ENCODE results near the gene SYNGR4.

DNA sequence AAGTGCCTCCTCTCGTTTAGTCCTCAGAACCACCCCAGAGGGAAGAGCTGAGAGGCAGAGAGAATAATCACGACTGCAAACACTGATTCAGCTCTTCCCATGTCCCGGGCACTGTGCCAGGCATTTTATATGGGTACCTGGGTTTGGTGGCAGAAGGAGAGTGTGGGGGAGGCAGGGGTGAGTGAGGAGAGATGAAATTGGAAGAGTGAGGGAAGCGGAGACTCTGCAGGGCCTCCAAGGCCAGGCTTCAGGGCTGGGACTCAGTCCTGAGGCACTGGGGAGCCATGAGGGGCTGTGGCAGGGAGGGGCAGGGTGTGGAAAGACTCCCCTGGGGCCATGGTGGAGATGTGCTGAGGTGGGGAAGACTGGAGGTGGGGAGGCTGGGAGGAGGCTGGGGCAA is 8.7 kb downstream of the SYNGR4 start:
- TF ChIP-seq, protein P1, sequence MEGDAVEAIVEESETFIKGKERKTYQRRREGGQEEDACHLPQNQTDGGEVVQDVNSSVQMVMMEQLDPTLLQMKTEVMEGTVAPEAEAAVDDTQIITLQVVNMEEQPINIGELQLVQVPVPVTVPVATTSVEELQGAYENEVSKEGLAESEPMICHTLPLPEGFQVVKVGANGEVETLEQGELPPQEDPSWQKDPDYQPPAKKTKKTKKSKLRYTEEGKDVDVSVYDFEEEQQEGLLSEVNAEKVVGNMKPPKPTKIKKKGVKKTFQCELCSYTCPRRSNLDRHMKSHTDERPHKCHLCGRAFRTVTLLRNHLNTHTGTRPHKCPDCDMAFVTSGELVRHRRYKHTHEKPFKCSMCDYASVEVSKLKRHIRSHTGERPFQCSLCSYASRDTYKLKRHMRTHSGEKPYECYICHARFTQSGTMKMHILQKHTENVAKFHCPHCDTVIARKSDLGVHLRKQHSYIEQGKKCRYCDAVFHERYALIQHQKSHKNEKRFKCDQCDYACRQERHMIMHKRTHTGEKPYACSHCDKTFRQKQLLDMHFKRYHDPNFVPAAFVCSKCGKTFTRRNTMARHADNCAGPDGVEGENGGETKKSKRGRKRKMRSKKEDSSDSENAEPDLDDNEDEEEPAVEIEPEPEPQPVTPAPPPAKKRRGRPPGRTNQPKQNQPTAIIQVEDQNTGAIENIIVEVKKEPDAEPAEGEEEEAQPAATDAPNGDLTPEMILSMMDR (IDR thresholded peaks at IDR 0.05): no peak
- TF ChIP-seq EP300 (IDR thresholded peaks at IDR 0.05; ENCODE audit: low read depth) (no peak), POLR2A (IDR thresholded peaks at IDR 0.05) (no peak)

All from transverse colon (tissue), 3 donors.